GM19099 (cell line): Measurements from ENCODE around the gene C10orf90.

Experiments
- POLR2A ChIP-seq: IDR thresholded peaks from 3 replicates; pipeline ENCODE4 v1.6.1; 2011; ENCODE audit warnings: low read depth; ENCODE audit not compliant: insufficient read length; ENCODE audit errors: extremely low read depth

Gene C10orf90

GRCh38 chr10:126468876-126469643 is 201.4 kb downstream of the C10orf90 start:
- no peak for TF ChIP-seq POLR2A

- no peak for TF ChIP-seq POLR2A
Observed at GRCh38 chr10:126468467-126468866, 202.0 kb downstream of the C10orf90 start.

GRCh38 chr10:126465771-126466170 is 204.7 kb downstream of the C10orf90 start:
- no peak for TF ChIP-seq POLR2A

GRCh38 chr10:126463286-126463685 is 207.2 kb downstream of the C10orf90 start:
- no peak for TF ChIP-seq POLR2A

- no peak for TF ChIP-seq POLR2A
Observed at GRCh38 chr10:126461289-126461940, 209.1 kb downstream of the C10orf90 start.

GRCh38 chr10:126459878-126460481 is 210.5 kb downstream of the C10orf90 start:
- TF ChIP-seq POLR2A, result no peak

- no peak for TF ChIP-seq POLR2A
Observed at GRCh38 chr10:126459032-126459831, 211.3 kb downstream of the C10orf90 start.

GRCh38 chr10:126458466-126458865 is 212.0 kb downstream of the C10orf90 start:
- TF ChIP-seq POLR2A, result no peak

- TF ChIP-seq POLR2A, result no peak
Observed at GRCh38 chr10:126456632-126457031, 213.9 kb downstream of the C10orf90 start.

GRCh38 chr10:126455766-126456405 is 214.6 kb downstream of the C10orf90 start:
- no peak for TF ChIP-seq POLR2A

- no peak for TF ChIP-seq POLR2A
Observed at GRCh38 chr10:126455036-126455765, 215.3 kb downstream of the C10orf90 start.

GRCh38 chr10:126454045-126454751 is 216.3 kb downstream of the C10orf90 start:
- TF ChIP-seq POLR2A, result no peak

GRCh38 chr10:126452245-126452644 is 218.2 kb downstream of the C10orf90 start:
- no peak for TF ChIP-seq POLR2A

- no peak for TF ChIP-seq POLR2A
Observed at GRCh38 chr10:126448091-126448490, 222.4 kb downstream of the C10orf90 start.

- no peak for TF ChIP-seq POLR2A
Observed at GRCh38 chr10:126439942-126440341, 230.6 kb downstream of the C10orf90 start.
